ENCODE results near the gene ADAM8.
"Not testable (repeated sequence)": the region's sequence is repeated elsewhere in the genome, so short reads cannot be mapped to it uniquely, and the experiment has no call there.

Gene ADAM8

GRCh38 chr10:133276435-133277201 lies at the start of gene ADAM8:
TSS of gene ADAM8 (minus strand) at chr10:133276868. CDS start at chr10:133276817, 51 bp downstream.
- DNase-seq (ENCODE audit: low read depth in 2 of 3, low spot score in 2 of 3) = peak in 1 of 3 experiments; percentile 55

- no peak for DNase-seq (ENCODE audit: low read depth in 2 of 3, low spot score in 2 of 3)
Measured at GRCh38 chr10:133326223-133326551, 49.5 kb upstream of the ADAM8 start.

GRCh38 chr10:133325440-133326222 lies 49.0 kb upstream of the ADAM8 start:
- DNase-seq (ENCODE audit: low read depth in 2 of 3, low spot score in 2 of 3) = no peak

GRCh38 chr10:133324857-133325260 lies 48.2 kb upstream of the ADAM8 start:
- DNase-seq (ENCODE audit: low read depth in 2 of 3, low spot score in 2 of 3) = no peak

GRCh38 chr10:133324198-133324792 lies 47.6 kb upstream of the ADAM8 start:
- peak in 1 of 3 experiments; percentile 39 for DNase-seq (ENCODE audit: low read depth in 2 of 3, low spot score in 2 of 3)

GRCh38 chr10:133322064-133322709 lies 45.5 kb upstream of the ADAM8 start:
- not testable (repeated sequence) for DNase-seq (ENCODE audit: low read depth in 2 of 3, low spot score in 2 of 3)

- DNase-seq (ENCODE audit: low read depth in 2 of 3, low spot score in 2 of 3) = not testable (repeated sequence)
Measured at GRCh38 chr10:133320852-133321422, 44.3 kb upstream of the ADAM8 start.

GRCh38 chr10:133318494-133319127 lies 41.9 kb upstream of the ADAM8 start:
- peak in 1 of 3 experiments; percentile 41 for DNase-seq (ENCODE audit: low read depth in 2 of 3, low spot score in 2 of 3)

GRCh38 chr10:133316732-133317131 lies 40.1 kb upstream of the ADAM8 start:
- DNase-seq (ENCODE audit: low read depth in 2 of 3, low spot score in 2 of 3) = no peak

- no peak for DNase-seq (ENCODE audit: low read depth in 2 of 3, low spot score in 2 of 3)
Measured at GRCh38 chr10:133316266-133316665, 39.6 kb upstream of the ADAM8 start.

GRCh38 chr10:133315847-133316246 lies 39.2 kb upstream of the ADAM8 start:
- DNase-seq (ENCODE audit: low read depth in 2 of 3, low spot score in 2 of 3) = no peak

GRCh38 chr10:133314911-133315310 lies 38.2 kb upstream of the ADAM8 start:
- DNase-seq (ENCODE audit: low read depth in 2 of 3, low spot score in 2 of 3) = no peak

GRCh38 chr10:133313192-133313591 lies 36.5 kb upstream of the ADAM8 start:
- no peak for DNase-seq (ENCODE audit: low read depth in 2 of 3, low spot score in 2 of 3)

GRCh38 chr10:133312769-133313145 lies 36.1 kb upstream of the ADAM8 start:
- no peak for DNase-seq (ENCODE audit: low read depth in 2 of 3, low spot score in 2 of 3)

- no peak for DNase-seq (ENCODE audit: low read depth in 2 of 3, low spot score in 2 of 3)
Measured at GRCh38 chr10:133312016-133312768, 35.5 kb upstream of the ADAM8 start.

GRCh38 chr10:133311570-133311969 lies 34.9 kb upstream of the ADAM8 start:
- DNase-seq (ENCODE audit: low read depth in 2 of 3, low spot score in 2 of 3) = no peak

GRCh38 chr10:133310789-133311188 lies 34.1 kb upstream of the ADAM8 start:
- DNase-seq (ENCODE audit: low read depth in 2 of 3, low spot score in 2 of 3) = no peak

GRCh38 chr10:133310399-133310755 lies 33.7 kb upstream of the ADAM8 start:
- no peak for DNase-seq (ENCODE audit: low read depth in 2 of 3, low spot score in 2 of 3)

- DNase-seq (ENCODE audit: low read depth in 2 of 3, low spot score in 2 of 3) = no peak
Measured at GRCh38 chr10:133309720-133310398, 33.2 kb upstream of the ADAM8 start.
